LNCaP clone FGC (cell line): ENCODE data around the gene DPH3.

Experiments used
- DNase-seq: peaks from one replicate; pipeline ENCODE4 v3.0.0-alpha.2; 2011; ENCODE audit warnings: low read depth
- H3K4me3 ChIP-seq: 2 replicates; pipeline ENCODE4 v1.5.1; 2011; ENCODE audit warnings: mild to moderate bottlenecking, low read depth, low read length, control low read depth
- CTCF ChIP-seq: IDR thresholded peaks from 2 replicates; pipeline ENCODE4 v1.5.1; 2012; ENCODE audit warnings: mild to moderate bottlenecking; ENCODE audit not compliant: control insufficient read depth, insufficient read depth; ENCODE audit errors: extremely low read depth

Gene DPH3

GRCh38 chr3:16224325-16224724 is 40.4 kb downstream of the DPH3 start:
- no peak for TF ChIP-seq CTCF
- DNase-seq = no peak

GRCh38 chr3:16222547-16222946 is 42.2 kb downstream of the DPH3 start:
- DNase-seq = no peak
- no peak overlapping the region for H3K4me3 ChIP-seq
- TF ChIP-seq CTCF = no peak

More at GRCh38 chr3:16224325-16224724, 40.4 kb downstream of the DPH3 start:
- no peak overlapping the region for H3K4me3 ChIP-seq

GRCh38 chr3:16221990-16222389 is 42.8 kb downstream of the DPH3 start:
- no peak for TF ChIP-seq CTCF
- H3K4me3 ChIP-seq = no peak overlapping the region
- no peak for DNase-seq

- H3K4me3 ChIP-seq = no peak overlapping the region
- no peak for DNase-seq
- TF ChIP-seq CTCF = no peak
Observed at GRCh38 chr3:16219777-16220176, 45.0 kb downstream of the DPH3 start.

- TF ChIP-seq CTCF = no peak
- DNase-seq = no peak
Observed at GRCh38 chr3:16216373-16216935, 48.3 kb downstream of the DPH3 start.

GRCh38 chr3:16214366-16214765 is 50.4 kb downstream of the DPH3 start:
- H3K4me3 ChIP-seq = no peak overlapping the region
- DNase-seq = no peak
- no peak for TF ChIP-seq CTCF

More at GRCh38 chr3:16216373-16216935, 48.3 kb downstream of the DPH3 start:
- H3K4me3 ChIP-seq = no peak overlapping the region
